ENCODE results near the gene PRDM11. TPM values are rescaled to one million over a fixed set of nuclear protein-coding genes. Genes with fewer than 3 reads are reported as not detected.

Gene PRDM11
- total and polyA plus RNA-seq, 2 of the 8 experiments (the other 6 are each of a cell fraction or from before 2014, with no cell fraction given): 3.6 to 11.7 TPM

DNA sequence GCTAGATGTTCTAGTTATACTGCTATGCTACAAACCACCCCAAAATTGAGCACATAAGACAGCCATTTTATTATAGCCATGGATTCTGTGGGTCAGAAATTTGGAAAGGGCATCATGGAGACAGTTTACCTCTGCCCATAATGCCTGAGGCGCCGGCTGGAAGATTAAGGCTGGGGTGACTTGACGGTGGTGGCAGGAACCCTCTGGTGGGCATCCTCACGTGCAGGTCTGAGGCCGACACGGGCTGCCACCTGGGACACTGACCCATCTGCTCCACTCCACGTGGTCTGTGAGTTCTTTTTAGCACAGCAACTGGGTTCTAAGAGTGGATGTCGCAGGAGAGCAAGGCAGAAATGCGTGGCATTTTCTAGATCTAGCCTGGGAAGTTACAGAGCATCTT, 40.0 kb upstream of the PRDM11 start:
- no peak overlapping the region for H3K4ac ChIP-seq (replicated peaks; ENCODE audit: insufficient read length, low read depth, low read length)
- H3K9me3 ChIP-seq (ENCODE audit: insufficient read depth in 2 of 2, low read depth in 1 of 2, low read length in 1 of 2): no peaks in the 10 kb centered on the region
- no peak overlapping the region for H3K27ac ChIP-seq (ENCODE audit: low read depth, low read length)
- no peak overlapping the region for H2AFZ ChIP-seq (ENCODE audit: low read length)
- H3K79me2 ChIP-seq (ENCODE audit: control insufficient read depth in 1 of 2, insufficient read depth in 2 of 2, low read length in 2 of 2): no peaks in the 10 kb centered on the region
- no peaks in the 10 kb centered on the region for H3K36me3 ChIP-seq (ENCODE audit: control insufficient read depth in 2 of 4, insufficient read depth in 4 of 4, low read length in 3 of 4)
- no peak overlapping the region for H2BK12ac ChIP-seq (ENCODE audit: low read depth, low read length)
- H3K9ac ChIP-seq (replicated peaks in 1 of 4; ENCODE audit: extremely low read depth in 1 of 4, low read depth in 3 of 4, low read length in 3 of 4): no peak overlapping the region
- ChIA-PET CTCF (ENCODE audit: partially characterized antibody) (interaction anchor here (0.6 to 34.2 kb wide), 14 partner anchors 14 to 205 kb away, joined by 3 to 1347 read pairs (median 22); no protein-coding TSS in a partner anchor), POLR2A (ENCODE audit: partially characterized antibody) (interaction anchor here (2.7 kb wide), 1 partner anchor 169 kb away, joined by 18 read pairs; no protein-coding TSS in a partner anchor)
- no peak overlapping the region for H2BK5ac ChIP-seq (ENCODE audit: low read depth, low read length)
- no peak overlapping the region for H2AK5ac ChIP-seq (ENCODE audit: low read depth, low read length)
- no peaks in the 10 kb centered on the region for H3K79me1 ChIP-seq (ENCODE audit: low read depth, low read length)
- no peak overlapping the region for H3K4me2 ChIP-seq (ENCODE audit: insufficient read depth in 1 of 2, low read depth in 2 of 2, low read length in 2 of 2)
- peak in 1 of 2 experiments; percentile 28 for DNase-seq (ENCODE audit: low read depth in 1 of 2, low spot score in 2 of 2)
- no peak overlapping the region for H3K23ac ChIP-seq (ENCODE audit: insufficient read length)
- H3K23me2 ChIP-seq (ENCODE audit: low read depth, low read length): no peaks in the 10 kb centered on the region
- no peak overlapping the region for H2BK20ac ChIP-seq (ENCODE audit: low read length)
- no peak overlapping the region for H4K91ac ChIP-seq (replicated peaks; ENCODE audit: insufficient read length, low read length)
- no peaks in the 10 kb centered on the region for H3K27me3 ChIP-seq (replicated peaks in 1 of 4; ENCODE audit: control insufficient read depth in 3 of 4, extremely low read depth in 1 of 4, insufficient read depth in 3 of 4, low read length in 3 of 4)
- H4K8ac ChIP-seq (ENCODE audit: extremely low read depth, insufficient read depth, low read length): no peak overlapping the region
- no peak overlapping the region for H4K5ac ChIP-seq (ENCODE audit: insufficient read length, low read depth, low read length)
- H2BK120ac ChIP-seq (replicated peaks; ENCODE audit: low read depth, low read length): no peak overlapping the region
- no peak overlapping the region for H3K18ac ChIP-seq (ENCODE audit: extremely low read depth, low read length)
- no peak for FAIRE-seq
- no peak overlapping the region for H3K14ac ChIP-seq (ENCODE audit: insufficient read length)
- TF ChIP-seq NRF1 (IDR thresholded peaks at IDR 0.05; ENCODE audit: low read depth, low read length): no peak
- TF ChIP-seq EGR1 (IDR thresholded peaks at IDR 0.05; ENCODE audit: borderline replicate concordance, low read depth, low read length): no peak
- TF ChIP-seq SAP30 (IDR thresholded peaks at IDR 0.05; ENCODE audit: insufficient read depth, insufficient replicate concordance, low read length): no peak
- TF ChIP-seq NANOG (IDR thresholded peaks at IDR 0.05; ENCODE audit: insufficient read depth, low read depth, low read length, poor library complexity, severe bottlenecking): no peak
- TF ChIP-seq BACH1 (IDR thresholded peaks at IDR 0.05; ENCODE audit: low read length): no peak
- TF ChIP-seq RNF2 (IDR thresholded peaks at IDR 0.05; ENCODE audit: borderline replicate concordance, low read depth, low read length, missing control alignments, poor library complexity, severe bottlenecking): no peak
- TF ChIP-seq EZH2 (IDR thresholded peaks at IDR 0.05; ENCODE audit: low read depth, low read length, severe bottlenecking): no peak
- no peak for TF ChIP-seq JUN (IDR thresholded peaks at IDR 0.05; ENCODE audit: low read depth, low read length)
- no peak for TF ChIP-seq HDAC2 (IDR thresholded peaks at IDR 0.05; ENCODE audit: borderline replicate concordance in 1 of 2, low read depth in 2 of 2, low read length in 2 of 2)
- TF ChIP-seq SRF (IDR thresholded peaks at IDR 0.05; ENCODE audit: low read depth, low read length): no peak
- no peak for TF ChIP-seq SUZ12 (IDR thresholded peaks at IDR 0.05; ENCODE audit: low read length)
- TF ChIP-seq CBX8 (IDR thresholded peaks at IDR 0.05; ENCODE audit: borderline replicate concordance, low read depth, low read length): no peak
- no peak for TF ChIP-seq ZNF274 (IDR thresholded peaks at IDR 0.05; ENCODE audit: borderline replicate concordance, extremely low read depth, low read length)
- H3K4me1 ChIP-seq (replicated peaks in 1 of 4; ENCODE audit: control insufficient read depth in 3 of 4, insufficient read depth in 4 of 4, low read length in 3 of 4): no peaks in the 10 kb centered on the region; a peak in 2 of 7 replicates
- H4K20me1 ChIP-seq (replicated peaks in 1 of 2; ENCODE audit: control insufficient read depth in 1 of 2, insufficient read depth in 2 of 2, low read length in 2 of 2): no peaks in the 10 kb centered on the region
- 78% methylated on average over 9 of the region's 9 CpGs; no CpG with 5 or more reads in 1 of the 2 experiments for whole genome bisulfite sequencing, 2 experiments (ENCODE audit: extremely low coverage in 1 of 2, insufficient coverage in 1 of 2, insufficient read length in 1 of 2, insufficient replicate concordance in 2 of 2, low coverage in 1 of 2, low lambda C conversion rate in 2 of 2, missing lambda C conversion rate in 1 of 2)
- no peak overlapping the region for H3K4me3 ChIP-seq (ENCODE audit: extremely low read depth in 1 of 4, insufficient read depth in 2 of 4, low read depth in 3 of 4, low read length in 4 of 4)
- no peak overlapping the region for H3K56ac ChIP-seq (replicated peaks; ENCODE audit: insufficient read length, low read depth, low read length)
- H2BK15ac ChIP-seq (ENCODE audit: low read length): no peak overlapping the region

All from H1 (cell line).